ENCODE results near the gene FCHSD2. TPM values are rescaled to one million over a fixed set of nuclear protein-coding genes. Genes with fewer than 3 reads are reported as not detected.

Gene FCHSD2
- total RNA-seq, 4 donors from 2014 or later = 17.0 to 40.0 (median 27.0) TPM

GRCh38 chr11:72821221-72821919 is 320.7 kb downstream of the FCHSD2 start:
- H3K27me3 ChIP-seq = no peaks in the 10 kb centered on the region
- H3K4me3 ChIP-seq = peak overlapping the region; percentile 34 to 58
- 19% methylated on average over 5 of the region's 50 CpGs; no CpG with 5 or more reads in 1 of the 2 donors for WGBS, 2 donors (ENCODE audit: low coverage in 1 of 2)
- no peak for TF ChIP-seq POLR2A (IDR thresholded peaks at IDR 0.05)
- TF ChIP-seq CTCF (IDR thresholded peaks at IDR 0.05) = no peak
- TF ChIP-seq EP300 (IDR thresholded peaks at IDR 0.05) = no peak
- TF ChIP-seq POLR2AphosphoS5 (IDR thresholded peaks at IDR 0.05) = no peak
- ATAC-seq = no peak
- H3K9me3 ChIP-seq = no peaks in the 10 kb centered on the region
- H3K36me3 ChIP-seq = peaks cover 0 to 40% of the 10 kb centered on the region in 2 donors
- peaks cover 0 to 29% (median 6%) of the 10 kb centered on the region in 3 donors for H3K4me1 ChIP-seq
- H3K27ac ChIP-seq = peak overlapping the region; percentile 3 to 84 (median 76)

- no peak for TF ChIP-seq POLR2AphosphoS5 (IDR thresholded peaks at IDR 0.05)
- TF ChIP-seq EP300 (IDR thresholded peaks at IDR 0.05) = no peak
- no peak for TF ChIP-seq CTCF (IDR thresholded peaks at IDR 0.05)
- TF ChIP-seq POLR2A (IDR thresholded peaks at IDR 0.05) = no peak
- 86 to 95% methylated on average over 6 to 8 of the region's 15 CpGs for whole genome bisulfite sequencing, 2 donors (ENCODE audit: low coverage in 1 of 2)
- Histone ChIP-seq H3K36me3 (peaks cover 0 to 40% of the 10 kb centered on the region in 2 donors), H3K4me3 (no peak overlapping the region), H3K4me1 (peaks cover 0 to 37% (median 7%) of the 10 kb centered on the region in 3 donors), H3K9me3 (no peaks in the 10 kb centered on the region), H3K27ac (no peak overlapping the region), H3K27me3 (no peaks in the 10 kb centered on the region)
- no peak for ATAC-seq
Measured at GRCh38 chr11:72820439-72821139, 321.5 kb downstream of the FCHSD2 start.

- Histone ChIP-seq H3K27ac (no peak overlapping the region), H3K27me3 (no peaks in the 10 kb centered on the region), H3K4me1 (peaks cover 0 to 45% (median 14%) of the 10 kb centered on the region in 3 donors), H3K9me3 (no peaks in the 10 kb centered on the region), H3K36me3 (peaks cover 0 to 40% of the 10 kb centered on the region in 2 donors), H3K4me3 (no peak overlapping the region)
- no peak for ATAC-seq
- WGBS, 2 donors (ENCODE audit: low coverage in 1 of 2) = 41 to 76% methylated on average over 2 to 3 of the region's 4 CpGs
- TF ChIP-seq CTCF (IDR thresholded peaks at IDR 0.05) (no peak), POLR2AphosphoS5 (IDR thresholded peaks at IDR 0.05) (no peak), EP300 (IDR thresholded peaks at IDR 0.05) (no peak), POLR2A (IDR thresholded peaks at IDR 0.05) (no peak)
Measured at GRCh38 chr11:72818971-72819370, 323.1 kb downstream of the FCHSD2 start.

GRCh38 chr11:72817966-72818365 is 324.2 kb downstream of the FCHSD2 start:
- H3K4me1 ChIP-seq = peaks cover 0 to 54% (median 20%) of the 10 kb centered on the region in 3 donors
- WGBS, 2 donors (ENCODE audit: low coverage in 1 of 2) = 92 to 98% methylated on average over 3 to 4 of the region's 4 CpGs
- no peaks in the 10 kb centered on the region for H3K9me3 ChIP-seq
- no peak for ATAC-seq
- no peak for TF ChIP-seq POLR2AphosphoS5 (IDR thresholded peaks at IDR 0.05)
- TF ChIP-seq POLR2A (IDR thresholded peaks at IDR 0.05) = no peak
- no peak for TF ChIP-seq CTCF (IDR thresholded peaks at IDR 0.05)
- TF ChIP-seq EP300 (IDR thresholded peaks at IDR 0.05) = no peak
- H3K27ac ChIP-seq = no peak overlapping the region
- H3K36me3 ChIP-seq = peaks cover 0 to 40% of the 10 kb centered on the region in 2 donors
- H3K27me3 ChIP-seq = no peaks in the 10 kb centered on the region
- H3K4me3 ChIP-seq = no peak overlapping the region

Data from gastroesophageal sphincter (tissue), 4 donors.